H7 (cell line): ENCODE results near the gene TTC39B. TPM values are rescaled to one million over a fixed set of nuclear protein-coding genes. Genes with fewer than 3 reads are reported as not detected.
"Not testable (repeated sequence)": the region's sequence is repeated elsewhere in the genome, so short reads cannot be mapped to it uniquely, and the experiment has no call there.

Experiments used
- DNase-seq: peaks from one replicate; pipeline ENCODE4 v3.0.0; 2012
- H3K27me3 ChIP-seq: 2 replicates; pipeline ENCODE4 v1.6.0; 2011; ENCODE audit warnings: mild to moderate bottlenecking, low read length; ENCODE audit not compliant: control insufficient read depth, insufficient read depth
- H3K36me3 ChIP-seq: replicated peaks from 2 replicates; pipeline ENCODE4 v1.5.1; 2011; ENCODE audit warnings: low read length; ENCODE audit not compliant: control insufficient read depth, insufficient read depth
- H3K4me3 ChIP-seq: 2 replicates; pipeline ENCODE4 v1.5.1; 2011; ENCODE audit warnings: low read depth, mild to moderate bottlenecking, control low read depth, low read length, moderate library complexity; ENCODE audit not compliant: insufficient read depth
- total RNA-seq: library from RNA; depleted of rRNA; stranded (reverse); fragments of >200 nt; shearing (Covaris generic); gene quantifications from 2 replicates; pipeline ENCODE4 v1.2.3, GENCODE V29; 2014; rRNA removed

The TTC39B gene
- total RNA-seq, result 7.1 and 9.0 TPM in 2 replicates

GRCh38 chr9:15306757-15307522, at the start of gene TTC39B:
TSS of gene TTC39B (minus strand) at chr9:15307216. CDS start at chr9:15307125, 91 bp downstream.
- Histone ChIP-seq H3K27me3 (no peaks in the 10 kb centered on the region; the same call in 1 of the 2 replicates), H3K4me3 (peak within 1 kb of the TSS; percentile 88), H3K36me3 (no peaks in the 10 kb centered on the region)
- peak; percentile 96 for DNase-seq

DNA sequence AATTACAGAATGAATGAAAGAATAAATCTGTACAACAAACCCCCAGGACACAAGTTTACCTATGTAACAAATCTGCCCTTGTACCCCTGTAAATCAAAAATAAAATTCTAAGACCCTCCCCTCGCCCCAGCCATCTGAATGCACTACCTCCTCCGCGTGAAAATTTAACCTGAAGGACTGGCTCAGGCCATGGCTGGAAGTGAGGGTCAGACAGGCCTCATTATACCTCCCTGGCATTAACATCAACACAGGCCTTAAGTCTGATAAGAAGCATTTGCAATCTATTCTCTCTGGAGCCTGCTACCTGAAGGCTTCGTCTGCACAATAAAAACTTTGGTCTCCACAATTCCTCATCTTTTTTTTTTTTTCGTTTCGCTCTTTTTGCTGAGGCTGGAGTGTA, 48.7 kb upstream of the TTC39B start:
- Histone ChIP-seq H3K4me3 (no peak overlapping the region), H3K36me3 (no peaks in the 10 kb centered on the region), H3K27me3 (no peaks in the 10 kb centered on the region)
- no peak for DNase-seq

DNA sequence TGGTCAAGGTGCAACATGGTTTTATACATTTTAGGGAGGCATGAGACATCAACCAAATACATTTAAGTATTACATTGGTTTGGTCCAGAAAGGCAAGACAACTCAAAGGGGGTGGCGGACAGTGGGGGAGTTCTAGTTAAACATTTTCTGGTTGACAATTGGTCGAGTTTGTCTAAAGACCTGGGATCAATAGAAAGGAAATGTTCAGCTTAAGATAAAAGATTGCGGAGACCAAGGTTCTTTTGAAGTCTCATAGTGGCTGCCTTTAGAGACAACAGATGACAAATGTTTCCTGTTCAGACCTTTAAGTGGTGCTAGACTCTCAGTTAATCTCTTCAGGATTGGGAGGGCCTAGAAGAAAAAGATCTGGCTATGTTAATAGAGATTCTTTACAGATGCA, 47.7 kb upstream of the TTC39B start:
- no peak for DNase-seq
- no peaks in the 10 kb centered on the region for H3K27me3 ChIP-seq
- no peaks in the 10 kb centered on the region for H3K36me3 ChIP-seq
- H3K4me3 ChIP-seq, result no peak overlapping the region

DNA sequence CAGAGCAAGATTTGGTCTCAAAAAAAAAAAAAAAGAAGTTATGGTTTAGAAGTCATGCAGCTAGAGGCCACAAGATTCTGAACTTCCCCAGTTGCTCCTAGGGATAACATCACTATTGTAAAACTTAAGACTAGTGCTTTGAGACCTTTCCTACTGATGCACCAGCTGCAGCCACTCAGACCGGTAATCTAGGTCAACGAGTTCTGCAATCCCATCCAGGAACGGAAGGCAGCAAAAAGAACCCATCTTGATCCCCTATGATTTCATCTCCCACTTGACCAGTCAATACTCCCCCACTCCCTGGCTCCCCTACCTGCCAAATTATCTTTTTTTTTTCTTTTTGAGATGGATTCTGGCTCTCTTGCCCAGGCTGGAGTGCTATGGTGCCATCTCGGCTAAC, 46.9 kb upstream of the TTC39B start:
- no peaks in the 10 kb centered on the region for H3K36me3 ChIP-seq
- no peaks in the 10 kb centered on the region for H3K27me3 ChIP-seq
- DNase-seq, result no peak
- no peak overlapping the region for H3K4me3 ChIP-seq

- Histone ChIP-seq H3K4me3 (no peak overlapping the region), H3K27me3 (no peaks in the 10 kb centered on the region), H3K36me3 (no peaks in the 10 kb centered on the region)
- DNase-seq, result no peak
Observed at GRCh38 chr9:15352306-15352705, 45.3 kb upstream of the TTC39B start.

GRCh38 chr9:15349892-15350761, 43.1 kb upstream of the TTC39B start:
- DNase-seq, result no peak
- no peaks in the 10 kb centered on the region for H3K36me3 ChIP-seq
- H3K27me3 ChIP-seq, result no peaks in the 10 kb centered on the region
- H3K4me3 ChIP-seq, result no peak overlapping the region

GRCh38 chr9:15346837-15347236, 39.8 kb upstream of the TTC39B start:
- no peaks in the 10 kb centered on the region for H3K27me3 ChIP-seq
- DNase-seq, result no peak
- H3K36me3 ChIP-seq, result no peaks in the 10 kb centered on the region
- H3K4me3 ChIP-seq, result no peak overlapping the region

DNA sequence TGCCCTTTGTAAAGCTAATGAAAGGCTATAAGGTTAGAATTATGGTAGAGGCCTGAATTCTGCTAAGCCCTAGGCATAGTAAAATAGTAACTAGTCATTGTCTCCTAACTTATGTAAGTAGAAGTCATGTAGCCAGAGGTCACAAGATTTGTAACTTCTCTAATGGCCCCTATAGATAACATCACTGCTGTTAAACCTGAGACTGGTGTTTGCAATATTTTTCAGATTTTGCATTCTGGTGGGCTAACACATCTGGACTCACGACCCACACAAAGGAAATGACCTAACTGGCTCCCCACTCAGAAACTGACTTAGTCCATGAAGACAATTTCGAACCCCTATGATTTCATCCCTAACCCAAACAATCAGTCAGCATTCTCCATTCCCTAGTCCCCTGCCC, 37.2 kb upstream of the TTC39B start:
- no peaks in the 10 kb centered on the region for H3K36me3 ChIP-seq
- no peaks in the 10 kb centered on the region for H3K27me3 ChIP-seq
- H3K4me3 ChIP-seq, result no peak overlapping the region
- DNase-seq, result no peak

DNA sequence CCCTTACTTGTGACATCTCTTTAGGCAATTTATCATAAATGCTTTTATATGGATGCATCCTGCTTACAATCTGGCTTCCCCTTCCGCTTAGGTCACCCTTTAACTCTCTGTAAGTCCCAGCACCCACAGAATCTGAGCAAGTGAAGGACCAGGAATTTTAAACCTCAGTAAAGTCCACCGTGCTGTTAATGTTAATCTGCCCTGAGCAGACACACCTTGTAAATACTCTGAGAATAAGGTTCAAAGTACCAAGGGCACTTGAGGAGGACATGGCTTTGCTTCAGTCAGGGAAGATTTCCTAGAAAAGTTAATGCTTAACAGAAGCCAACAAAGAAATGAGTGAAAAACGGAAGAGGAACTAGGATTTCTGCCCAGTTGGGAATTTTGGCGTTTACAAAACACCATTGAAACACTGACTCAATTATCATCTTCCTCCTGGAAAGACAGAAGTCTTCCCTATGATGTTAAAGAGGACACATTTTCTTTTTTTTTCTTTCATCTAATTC, 26.4 kb upstream of the TTC39B start:
- no peaks in the 10 kb centered on the region for H3K36me3 ChIP-seq
- no peak overlapping the region for H3K4me3 ChIP-seq
- DNase-seq, result no peak
- no peaks in the 10 kb centered on the region for H3K27me3 ChIP-seq

- H3K27me3 ChIP-seq, result no peaks in the 10 kb centered on the region
- no peak overlapping the region for H3K4me3 ChIP-seq
- DNase-seq, result no peak
- no peaks in the 10 kb centered on the region for H3K36me3 ChIP-seq
Observed at GRCh38 chr9:15332939-15333338, 25.9 kb upstream of the TTC39B start.

DNA sequence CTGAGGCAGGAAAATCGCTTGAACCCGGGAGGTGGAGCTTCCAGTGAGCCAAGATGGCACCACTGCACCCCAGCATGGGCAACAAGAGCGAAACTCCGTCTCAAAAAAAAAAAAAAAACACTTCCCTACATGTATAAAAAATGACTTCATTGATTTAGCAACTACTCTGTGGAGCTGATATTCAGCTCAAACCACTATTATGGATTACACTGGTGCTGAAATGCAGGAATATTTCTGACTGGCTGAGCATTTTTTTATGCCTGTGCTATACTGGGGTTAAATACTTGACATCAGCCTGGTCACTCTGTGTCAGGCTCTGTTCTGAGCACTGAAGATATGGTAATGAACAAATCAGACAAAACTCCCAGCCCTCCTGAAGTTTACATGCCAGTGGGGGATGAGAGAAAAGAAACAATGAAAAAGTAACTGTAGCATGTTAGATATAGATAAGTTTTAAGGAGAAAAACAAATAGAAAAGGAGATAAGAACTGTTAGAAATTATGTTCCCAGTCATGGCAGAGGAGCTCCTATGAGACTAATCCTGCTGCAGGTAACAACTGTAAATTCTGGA, 22.6 kb upstream of the TTC39B start:
- Histone ChIP-seq H3K4me3 (no peak overlapping the region), H3K36me3 (no peaks in the 10 kb centered on the region), H3K27me3 (no peaks in the 10 kb centered on the region)
- DNase-seq, result no peak

GRCh38 chr9:15328946-15329345, 21.9 kb upstream of the TTC39B start:
- no peaks in the 10 kb centered on the region for H3K27me3 ChIP-seq

DNA sequence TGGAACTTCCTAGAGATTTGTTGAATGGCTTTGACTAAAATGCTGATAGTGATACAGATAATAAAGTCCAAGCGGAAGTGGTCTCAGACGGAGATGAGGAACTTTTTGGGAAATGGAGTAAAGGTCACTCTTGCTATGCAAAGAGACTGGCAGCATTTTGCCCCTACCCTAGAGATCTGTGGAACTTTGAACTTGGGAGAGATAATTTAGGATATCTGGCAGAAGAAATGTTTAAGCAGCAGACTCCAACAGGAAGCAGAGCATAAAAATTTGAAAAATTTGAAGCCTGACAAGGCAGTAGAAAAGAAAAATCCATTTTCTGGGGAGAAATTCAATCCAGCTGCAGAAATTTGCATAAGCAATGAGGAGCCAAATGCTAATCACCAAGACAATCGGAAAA, 15.7 kb upstream of the TTC39B start:
- H3K4me3 ChIP-seq, DNase-seq, H3K36me3 ChIP-seq, H3K27me3 ChIP-seq: not testable (repeated sequence)

More at GRCh38 chr9:15328946-15329345, 21.9 kb upstream of the TTC39B start:
- Histone ChIP-seq H3K4me3 (no peak overlapping the region), H3K36me3 (no peaks in the 10 kb centered on the region)
- no peak for DNase-seq

DNA sequence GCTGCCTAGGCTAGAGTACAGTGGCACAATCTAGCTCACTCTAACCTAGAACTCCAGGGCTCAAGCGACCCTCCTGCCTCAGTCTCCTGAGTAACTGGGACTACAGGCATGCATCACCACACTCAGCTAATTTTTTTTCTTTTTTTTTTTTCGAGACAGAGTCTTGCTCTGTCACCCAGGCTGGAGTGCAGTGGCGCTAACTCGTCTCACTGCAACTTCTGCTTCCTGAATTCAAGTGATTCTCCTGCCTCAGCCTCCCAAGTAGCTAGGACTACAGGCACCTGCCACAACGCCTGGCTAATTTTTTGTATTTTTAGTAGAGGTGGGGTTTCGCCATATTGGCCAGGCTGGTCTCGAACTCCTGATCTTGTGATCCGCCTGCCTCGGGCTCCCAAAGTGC, 12.6 kb upstream of the TTC39B start:
- DNase-seq, H3K4me3 ChIP-seq, H3K36me3 ChIP-seq, H3K27me3 ChIP-seq: not testable (repeated sequence)
